Measurements from ENCODE around the gene NPLOC4.

The NPLOC4 gene

GRCh38 chr17:81662002-81662401 is 25.1 kb upstream of the NPLOC4 start:
- no peak for DNase-seq

GRCh38 chr17:81660441-81660840 is 23.5 kb upstream of the NPLOC4 start:
- no peak for DNase-seq

DNA sequence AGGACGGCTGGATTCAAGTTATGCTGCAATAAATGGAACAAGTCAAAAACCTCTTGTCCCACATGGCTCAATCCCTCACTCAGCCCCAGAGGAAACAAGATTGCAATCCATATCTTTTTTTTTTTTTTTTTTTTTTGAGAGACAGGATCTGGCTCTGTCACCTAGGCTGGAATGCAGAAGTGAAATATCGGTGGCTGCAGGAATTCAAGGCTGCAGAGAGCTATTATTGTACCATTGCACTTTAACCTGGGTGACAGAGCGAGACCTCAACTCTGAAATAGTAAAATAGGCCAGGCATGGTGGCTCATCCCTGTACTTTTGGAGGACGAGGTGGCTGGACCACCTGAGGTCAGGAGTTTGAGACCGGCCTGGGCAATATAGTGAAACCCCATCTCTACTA is 22.1 kb upstream of the NPLOC4 start:
- no peak for DNase-seq

DNA sequence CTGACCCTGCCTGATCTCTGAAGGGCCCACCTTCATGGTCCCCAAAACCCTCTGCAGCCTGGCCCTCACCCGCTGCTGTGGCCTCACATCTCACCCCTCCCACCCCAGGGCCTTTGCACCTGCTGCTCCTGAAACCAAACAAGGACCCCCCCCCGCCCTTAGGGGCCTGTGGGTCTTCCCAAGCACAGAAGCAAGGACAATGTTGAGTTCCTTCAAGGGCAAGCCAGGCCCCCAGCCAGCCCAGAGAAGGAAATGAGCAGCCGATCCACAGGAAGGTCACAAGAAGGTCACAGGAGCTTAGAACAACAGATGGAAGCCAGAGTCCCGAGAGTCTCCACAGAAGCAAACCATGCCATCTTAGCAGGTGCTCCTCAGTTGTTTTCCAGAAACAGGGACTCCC is 19.9 kb upstream of the NPLOC4 start:
- no peak for DNase-seq

DNA sequence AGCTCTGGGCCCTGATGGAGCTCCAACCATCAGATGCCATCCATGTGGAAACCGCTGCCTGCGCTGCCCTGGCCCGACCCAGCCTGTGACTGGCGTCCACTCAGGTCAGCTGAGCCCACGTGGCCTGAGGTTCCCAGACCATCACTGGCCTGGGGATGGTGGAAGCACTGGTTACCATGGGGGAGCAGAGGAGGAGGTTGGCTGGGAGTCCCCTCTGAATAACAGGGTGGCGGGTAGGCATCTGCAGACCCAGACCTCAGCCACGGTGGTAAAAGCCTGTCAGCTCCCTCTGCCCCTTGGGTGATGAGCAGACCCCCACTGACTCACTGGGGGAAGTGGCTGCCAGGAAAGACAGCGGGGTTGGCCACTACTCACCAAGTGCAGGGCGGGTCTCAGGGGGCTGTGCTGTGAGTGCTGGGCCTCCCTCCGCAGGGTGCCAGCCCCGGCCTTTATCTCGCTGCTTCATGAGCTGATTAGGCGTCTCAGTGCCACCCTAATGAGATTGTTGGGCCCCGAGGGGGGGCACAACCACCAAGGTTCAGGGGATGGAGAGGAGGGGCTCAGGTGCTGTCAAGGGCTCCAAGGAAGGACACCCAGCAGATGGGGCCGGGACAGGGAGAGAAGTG is 19.3 kb upstream of the NPLOC4 start, which contains the start of gene PDE6G:
Gene PDE6G, minus strand, starts transcription at position 425 of the 626 bp plus-strand sequence. CDS start 3,237 bp downstream, outside the sequence.
- no peak for DNase-seq

DNA sequence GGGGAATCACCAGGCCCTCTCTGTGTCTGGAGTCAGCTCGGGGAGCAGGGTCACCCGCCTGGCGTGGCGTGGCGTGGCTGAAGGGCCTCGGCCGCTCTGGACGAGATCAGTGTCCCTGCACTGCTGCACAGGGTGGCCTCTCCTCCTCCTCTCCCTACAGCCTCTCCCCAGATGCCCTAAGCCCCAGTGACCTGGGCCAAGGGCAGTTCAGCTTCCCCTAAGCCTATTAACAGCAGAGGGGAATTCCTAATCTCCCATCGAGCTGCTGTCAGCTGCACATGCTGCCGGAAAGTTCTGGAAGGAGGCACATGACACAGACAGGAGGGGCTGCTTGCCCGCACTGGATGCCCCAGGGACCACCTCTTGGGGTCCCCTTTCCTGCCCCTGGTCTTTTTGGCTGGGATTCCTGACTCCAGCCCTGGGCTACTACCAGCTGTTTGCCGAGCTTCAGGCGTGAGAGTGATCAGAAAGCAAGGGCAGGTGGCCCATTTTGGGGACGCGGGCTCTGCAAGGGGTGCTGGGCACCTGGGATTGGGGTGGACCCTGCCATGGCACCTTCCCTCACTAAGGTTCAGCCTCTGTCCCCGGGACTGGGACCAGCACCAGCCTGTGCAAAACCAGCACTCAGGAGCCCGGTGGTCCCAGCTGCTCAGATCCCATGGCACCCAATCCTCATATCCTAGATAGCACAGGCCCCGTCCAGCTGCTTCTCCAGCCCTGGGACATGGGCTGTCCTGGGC is 18.6 kb upstream of the NPLOC4 start:
- no peak for DNase-seq

DNA sequence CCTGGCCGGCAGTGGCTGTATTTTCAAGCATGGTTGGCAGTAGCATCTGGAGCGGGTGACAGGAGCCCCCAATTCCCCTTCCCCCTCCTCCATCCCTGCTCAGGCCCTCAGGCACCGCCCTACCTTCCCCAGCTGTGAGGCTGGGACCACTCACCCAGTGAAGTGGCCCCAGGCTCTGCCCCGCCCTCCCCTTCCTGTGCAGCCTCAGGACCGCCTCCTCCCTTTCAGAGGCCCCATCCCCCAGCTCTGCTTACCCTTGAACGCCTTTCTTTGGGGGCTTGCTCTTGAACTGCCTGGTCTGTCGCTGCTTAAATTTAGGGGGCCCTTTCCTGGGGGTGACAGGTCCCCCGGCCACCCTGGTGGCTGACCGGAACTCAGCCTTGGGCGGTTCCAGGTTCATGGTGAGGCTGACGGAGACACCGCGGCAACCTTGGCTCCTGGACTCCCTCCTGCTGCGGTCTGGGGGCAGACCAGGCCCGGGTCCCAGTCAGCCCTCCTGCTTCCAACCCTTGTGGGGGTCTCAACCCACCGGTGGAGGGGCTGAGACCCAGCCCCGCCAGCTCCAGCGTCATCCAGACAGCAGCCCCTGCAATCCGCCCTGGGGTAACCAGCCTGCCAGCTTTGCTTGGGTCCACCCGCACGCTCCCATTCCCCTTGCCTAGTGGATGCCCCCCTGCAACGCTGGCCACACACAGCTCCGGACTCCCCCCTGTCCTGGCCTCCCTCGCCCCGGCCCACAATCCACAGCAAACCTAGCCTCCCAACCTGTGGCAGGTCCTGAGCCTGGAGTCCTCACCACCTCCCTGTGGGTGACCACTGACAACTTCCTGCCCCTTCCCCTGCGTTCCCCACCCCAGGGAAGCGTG is 16.2 kb upstream of the NPLOC4 start:
- DNase-seq: peak; percentile 28

DNA sequence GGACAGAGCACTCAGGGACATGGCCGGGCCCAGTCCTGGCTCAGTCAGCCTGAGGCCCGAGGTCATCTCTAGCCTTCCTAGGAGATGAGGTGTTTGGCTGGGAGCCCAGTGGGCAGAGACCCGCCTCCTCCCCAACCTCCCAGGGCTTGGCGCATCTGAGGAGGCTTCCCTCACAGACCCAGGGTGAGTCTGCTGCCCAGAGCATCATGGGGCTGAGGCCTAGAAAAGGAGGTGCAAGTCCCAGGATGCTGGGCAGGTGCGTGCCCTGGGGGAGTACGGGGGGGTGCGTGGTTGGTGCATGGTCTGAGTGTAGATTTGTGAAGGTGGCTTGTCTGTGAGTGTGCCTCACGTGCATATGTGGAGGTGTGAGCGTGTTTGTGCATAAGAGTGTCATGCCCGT is 14.8 kb upstream of the NPLOC4 start:
- no peak for DNase-seq

DNA sequence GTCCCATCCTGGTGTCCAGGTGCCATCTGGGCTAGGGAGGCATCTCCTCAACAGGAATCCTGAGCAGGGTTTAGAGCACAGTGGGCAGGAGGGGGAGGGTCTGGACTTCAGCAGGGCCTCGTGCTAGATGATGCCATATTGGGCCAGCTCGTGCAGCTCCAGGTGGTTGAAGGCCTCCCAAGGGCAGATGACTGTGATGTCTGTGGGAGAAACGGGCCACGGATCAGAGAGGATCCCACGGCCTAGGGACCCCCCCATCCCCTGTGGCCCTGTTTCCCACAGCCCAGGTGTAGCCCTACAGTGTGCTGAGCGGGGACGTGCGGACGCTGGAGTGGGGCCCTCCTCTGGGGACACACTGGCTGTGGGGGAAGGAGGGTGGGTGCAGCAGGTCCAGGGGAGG is 14.0 kb upstream of the NPLOC4 start:
- no peak for DNase-seq

DNA sequence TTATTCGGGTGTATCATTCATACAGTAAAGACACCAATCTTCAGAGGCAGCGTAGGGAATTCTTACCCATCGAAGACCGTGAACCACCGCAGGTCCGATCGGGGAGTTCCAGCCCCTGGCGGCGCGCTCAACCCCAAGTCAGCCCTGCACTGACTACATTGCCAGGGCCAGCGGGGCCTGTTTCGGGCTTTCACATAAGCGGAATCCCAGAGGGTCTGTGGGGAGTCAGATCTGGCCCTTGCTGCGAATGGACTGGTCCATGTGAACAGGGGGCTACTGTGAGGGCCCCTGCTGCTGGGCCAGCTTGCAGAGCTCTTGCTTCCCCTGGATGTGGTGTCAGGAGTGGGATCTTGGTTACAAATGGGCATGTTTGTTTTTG is 11.8 kb upstream of the NPLOC4 start:
- DNase-seq: no peak

- no peak for DNase-seq
Measured at GRCh38 chr17:81648013-81648706, 11.2 kb upstream of the NPLOC4 start.

GRCh38 chr17:81647640-81648012 is 10.7 kb upstream of the NPLOC4 start:
- DNase-seq: no peak

DNA sequence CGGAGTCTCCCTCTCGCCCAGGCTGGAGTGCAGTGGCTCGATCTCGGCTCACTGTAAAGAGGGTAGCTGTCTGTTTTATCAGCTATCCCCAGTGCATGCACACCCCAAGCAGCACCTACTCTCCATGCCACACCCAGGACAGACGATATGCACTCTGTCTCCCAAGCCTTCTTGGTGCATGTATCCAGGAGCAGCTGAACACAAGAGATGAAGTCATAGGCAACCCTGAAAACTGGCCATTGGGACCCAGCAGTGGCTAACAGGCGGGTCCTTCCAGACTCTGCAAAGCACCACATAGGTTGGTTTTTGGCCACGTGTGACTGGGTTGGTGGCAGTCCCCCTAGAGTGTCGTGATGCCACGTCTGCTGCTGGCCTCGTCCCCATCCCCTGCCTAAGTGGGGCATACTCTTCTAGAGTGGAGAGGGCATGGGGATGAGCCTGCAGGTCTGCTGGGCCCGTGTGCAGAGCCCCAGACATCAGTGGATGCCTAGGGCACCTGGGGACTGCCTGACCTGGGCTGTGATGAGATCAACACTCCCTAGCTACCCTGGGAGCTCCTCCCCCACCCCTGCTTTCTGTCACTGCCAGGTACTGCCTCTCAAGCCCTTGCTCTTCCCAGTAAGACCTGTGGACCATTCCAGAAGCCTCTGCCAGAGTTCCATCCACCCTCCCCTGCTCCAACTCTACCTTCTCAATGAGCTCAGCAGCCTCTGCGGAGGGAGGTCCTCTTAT is 10.1 kb upstream of the NPLOC4 start:
- no peak for DNase-seq

- no peak for DNase-seq
Measured at GRCh38 chr17:81644976-81645952, 8.4 kb upstream of the NPLOC4 start.

- no peak for DNase-seq
Measured at GRCh38 chr17:81644496-81644895, 7.6 kb upstream of the NPLOC4 start.

GRCh38 chr17:81641825-81642489 is 5.0 kb upstream of the NPLOC4 start:
- no peak for DNase-seq

GRCh38 chr17:81640011-81640410 is 3.1 kb upstream of the NPLOC4 start:
- DNase-seq: no peak

DNA sequence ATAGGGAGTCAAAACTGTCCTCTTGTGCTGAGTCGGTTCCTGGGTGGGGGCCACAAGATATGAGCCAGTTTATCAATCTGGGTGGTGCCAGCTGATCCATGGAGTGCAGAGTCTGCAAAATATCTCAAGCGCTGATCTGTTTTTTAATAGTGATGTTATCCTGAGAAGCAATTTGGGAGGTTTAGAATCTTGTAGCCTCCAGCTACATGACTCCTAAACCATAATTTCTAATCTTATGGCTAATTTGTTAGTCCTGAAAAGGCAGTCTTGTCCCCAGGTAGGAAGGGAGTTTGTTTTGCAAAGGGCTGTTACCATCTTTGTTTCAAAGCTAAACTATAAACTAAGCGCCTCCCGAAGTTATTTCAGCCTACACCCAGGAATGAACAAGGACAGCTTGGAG is 1.8 kb upstream of the NPLOC4 start:
- no peak for DNase-seq

GRCh38 chr17:81635973-81636504 is 873 bp downstream of the NPLOC4 start:
- DNase-seq: no peak

- DNase-seq: no peak
Measured at GRCh38 chr17:81635431-81635830, 1.5 kb downstream of the NPLOC4 start.
